Fibroblast of skin of left biceps (primary cell): ENCODE measurements around the gene RNPEPL1.
A peak's percentile ranks its signal among the peaks of the same experiment; 100 is the strongest.

Source experiments
- DNase-seq, 2 experiments: peaks; one replicate each; pipeline ENCODE4 v3.0.0-alpha.2; 2013; ENCODE audit warnings: low read depth in 2 of 2

The RNPEPL1 gene

GRCh38 chr2:240577281-240578109 is 9.2 kb downstream of the RNPEPL1 start:
- DNase-seq, result no peak

GRCh38 chr2:240578110-240578450 is 9.8 kb downstream of the RNPEPL1 start:
- DNase-seq, result no peak

GRCh38 chr2:240578488-240578887 is 10.2 kb downstream of the RNPEPL1 start:
- DNase-seq, result no peak

GRCh38 chr2:240579071-240579762 is 10.9 kb downstream of the RNPEPL1 start:
- no peak for DNase-seq

GRCh38 chr2:240579771-240580614 is 11.7 kb downstream of the RNPEPL1 start:
- no peak for DNase-seq

- DNase-seq, result no peak
Measured at GRCh38 chr2:240581811-240582210, 13.5 kb downstream of the RNPEPL1 start.

GRCh38 chr2:240582781-240583180 is 14.5 kb downstream of the RNPEPL1 start:
- DNase-seq, result no peak

GRCh38 chr2:240583774-240584173 is 15.5 kb downstream of the RNPEPL1 start:
- DNase-seq, result no peak

- no peak for DNase-seq
Measured at GRCh38 chr2:240584486-240585031, 16.3 kb downstream of the RNPEPL1 start.

- DNase-seq, result no peak
Measured at GRCh38 chr2:240585101-240585500, 16.8 kb downstream of the RNPEPL1 start.

- no peak for DNase-seq
Measured at GRCh38 chr2:240585681-240586197, 17.5 kb downstream of the RNPEPL1 start.

- DNase-seq, result peak; percentile 73 to 77
Measured at GRCh38 chr2:240586198-240586918, 18.1 kb downstream of the RNPEPL1 start, which contains the start of gene CAPN10. TSS of gene CAPN10 (plus strand) at chr2:240586734. CDS start at chr2:240586912, 178 bp downstream.

GRCh38 chr2:240586919-240587800 is 18.9 kb downstream of the RNPEPL1 start:
- DNase-seq, result no peak

- DNase-seq, result no peak
Measured at GRCh38 chr2:240588006-240588655, 19.8 kb downstream of the RNPEPL1 start.

GRCh38 chr2:240588669-240589068 is 20.4 kb downstream of the RNPEPL1 start:
- no peak for DNase-seq

- DNase-seq, result no peak
Measured at GRCh38 chr2:240589375-240589774, 21.1 kb downstream of the RNPEPL1 start.

GRCh38 chr2:240589850-240590525 is 21.7 kb downstream of the RNPEPL1 start:
- no peak for DNase-seq

GRCh38 chr2:240590681-240591111 is 22.4 kb downstream of the RNPEPL1 start:
- no peak for DNase-seq

GRCh38 chr2:240591226-240591625 is 22.9 kb downstream of the RNPEPL1 start:
- DNase-seq, result no peak
